ENCODE results near the gene PRR20C.

- TF ChIP-seq CTCF (IDR thresholded peaks at IDR 0.05) (no peak), POLR2AphosphoS5 (IDR thresholded peaks at IDR 0.05) (no peak)
Observed at GRCh38 chr13:57123681-57124080, 30.2 kb upstream of the PRR20C start.
